K562 (cell line): ENCODE measurements around the gene ERO1B. TPM values are rescaled to one million over a fixed set of nuclear protein-coding genes. Genes with fewer than 3 reads are reported as not detected.
A peak's percentile ranks its signal among the peaks of the same experiment; 100 is the strongest.

Source experiments
- ATAC-seq: fragments of 200-7000 bp; cut with Tn5 transposase; 3 replicates; pipeline ENCODE4 v1.9.1; 2020; ENCODE audit warnings: moderate library complexity
- BruUV-seq: library from RNA; stranded (reverse); fragments of 400-500 nt; replicated peaks from 2 replicates; lab custom pipeline; 2021; lab: Mats Ljungman, UMichigan
- CTCF ChIA-PET: fragments of 300-600 bp; formaldehyde crosslinking; extraction: SDS; loops from one replicate; lab custom pipeline; 2021; ENCODE audit warnings: low intra/inter-chr PET ratio; lab: Yijun Ruan, JAX
- POLR2A ChIA-PET: fragments of 300-600, 350-650 bp; sonication (Branson Sonifier 250); formaldehyde crosslinking; extraction: SDS; loops from one replicate; lab custom pipeline; 2021; ENCODE audit warnings: antibody characterized with exemption, inconsistent platforms; lab: Yijun Ruan, JAX
- DNase-seq, 4 experiments: peaks; one replicate each; pipeline versions ENCODE4 v3.0.0 to v3.0.0-alpha.2; 2011 to 2018; ENCODE audit warnings: low spot score in 3 of 4, mixed read lengths in 3 of 4; ENCODE audit errors: extremely low read depth in 1 of 4
- FAIRE-seq: peaks from 2 replicates; lab custom pipeline; 2011; peaks lifted over from hg19 to GRCh38; lab: Jason Lieb, UNC
- H2AFZ ChIP-seq: 2 replicates; pipeline ENCODE4 v1.6.0; 2011; ENCODE audit warnings: low read depth, low read length, control low read depth, inconsistent platforms
- H3K27ac ChIP-seq: fragments of 200-600 bp; 3 replicates; pipeline ENCODE4 v1.8.0; 2011; ENCODE audit warnings: low read depth, mild to moderate bottlenecking, control low read depth, inconsistent platforms, low read length, moderate library complexity, mixed read lengths; ENCODE audit errors: extremely low read depth
- H3K27me3 ChIP-seq, 2 experiments: fragments of 300-600 bp in 1 of 2; 2 replicates in 1 of 2; 3 replicates in 1 of 2; pipeline versions ENCODE4 v1.6.0 to v1.8.0; 2011; ENCODE audit warnings: inconsistent platforms in 2 of 2, low read length in 2 of 2, mild to moderate bottlenecking in 1 of 2, mixed read lengths in 1 of 2, moderate library complexity in 1 of 2; ENCODE audit not compliant: control insufficient read depth in 2 of 2, insufficient read depth in 2 of 2
- H3K36me3 ChIP-seq: fragments of 300-600 bp; 3 replicates; pipeline ENCODE4 v1.8.0; 2011; ENCODE audit warnings: mild to moderate bottlenecking, low read length, inconsistent platforms; ENCODE audit not compliant: control insufficient read depth, insufficient read depth
- H3K4me1 ChIP-seq, 2 experiments: fragments of 200-600 bp in 1 of 2; replicated peaks in 1 of 2; 2 replicates in 1 of 2; 3 replicates in 1 of 2; pipeline versions ENCODE4 v1.5.1 to v1.8.0; 2011; ENCODE audit warnings: inconsistent platforms in 2 of 2, low read length in 2 of 2, mild to moderate bottlenecking in 1 of 2, mixed read lengths in 1 of 2, moderate library complexity in 1 of 2; ENCODE audit not compliant: control insufficient read depth in 2 of 2, insufficient read depth in 2 of 2
- H3K4me2 ChIP-seq: 2 replicates; pipeline ENCODE4 v1.6.1; 2011; ENCODE audit warnings: low read length, control low read depth, inconsistent platforms, mixed read lengths; ENCODE audit not compliant: insufficient read depth
- H3K4me3 ChIP-seq: fragments of 200-600 bp; sonication (generic), shearing (Covaris generic); 2 replicates; pipeline ENCODE4 v1.5.1; 2016; ENCODE audit warnings: control low read depth, inconsistent platforms
- H3K79me2 ChIP-seq: fragments of 200-600 bp; 3 replicates; pipeline ENCODE4 v1.8.0; 2011; ENCODE audit warnings: low read length, inconsistent platforms; ENCODE audit not compliant: control insufficient read depth, insufficient read depth
- H3K9ac ChIP-seq, 2 experiments: 2 replicates each; pipeline versions ENCODE4 v1.6.0 to v1.6.1; 2011; ENCODE audit warnings: low read depth in 2 of 2, low read length in 2 of 2, control low read depth in 1 of 2, inconsistent platforms in 1 of 2, mild to moderate bottlenecking in 1 of 2, mixed read lengths in 1 of 2; ENCODE audit not compliant: insufficient read depth in 1 of 2
- H3K9me1 ChIP-seq: one replicate; pipeline ENCODE4 v1.6.0; 2011; ENCODE audit warnings: inconsistent platforms, mild to moderate bottlenecking, low read length, moderate library complexity; ENCODE audit not compliant: control insufficient read depth, insufficient read depth
- H3K9me3 ChIP-seq: replicated peaks from 2 replicates; pipeline ENCODE4 v1.5.1; 2011; ENCODE audit warnings: low read depth, low read length, inconsistent platforms; ENCODE audit not compliant: control insufficient read depth, insufficient read depth
- H4K20me1 ChIP-seq: replicated peaks from 2 replicates; pipeline ENCODE4 v1.6.1; 2011; ENCODE audit warnings: low read length, inconsistent platforms, mixed read lengths; ENCODE audit not compliant: control insufficient read depth, insufficient read depth
- EZH2 ChIP-seq: IDR thresholded peaks from 2 replicates; pipeline ENCODE4 v1.6.1; 2012; ENCODE audit warnings: low read depth, mild to moderate bottlenecking, inconsistent platforms, low read length, borderline replicate concordance
- HBP1 ChIP-seq: fragments of 450-650 bp; formaldehyde crosslinking; IDR thresholded peaks from 2 replicates; pipeline ENCODE4 v1.4.0; 2022; ENCODE audit warnings: missing genetic modification characterization
- KLF1 ChIP-seq: fragments of 450-650 bp; IDR thresholded peaks from 2 replicates; pipeline ENCODE4 v1.6.1; 2016; ENCODE audit warnings: missing genetic modification characterization, missing compliant biosample characterization
- PCBP2 ChIP-seq: fragments of 200-400 bp; formaldehyde crosslinking; IDR thresholded peaks from 2 replicates; pipeline ENCODE4 v1.6.1; 2018; ENCODE audit warnings: low read length, low read depth, mild to moderate bottlenecking, moderate library complexity; ENCODE audit not compliant: poor library complexity, severe bottlenecking
- RBM25 ChIP-seq: fragments of 200-400 bp; formaldehyde crosslinking; IDR thresholded peaks from 2 replicates; pipeline ENCODE4 v1.6.1; 2018; ENCODE audit warnings: low read length, low read depth, moderate library complexity; ENCODE audit not compliant: severe bottlenecking
- SREBF1 ChIP-seq: fragments of 150-350 bp; IDR thresholded peaks from 2 replicates; pipeline ENCODE4 v1.6.1; 2014; ENCODE audit warnings: antibody characterized with exemption, low read depth, low read length, borderline replicate concordance
- ZNF512 ChIP-seq: IDR thresholded peaks from 2 replicates; pipeline ENCODE4 v1.6.1; 2016; ENCODE audit warnings: missing genetic modification characterization, missing compliant biosample characterization
- WGBS: fragments of 100-300 bp; shearing (Covaris generic); methylation state at CpG from one replicate; pipeline ENCODE4 v1.1.6; 2016; ENCODE audit warnings: low coverage, mixed read lengths; ENCODE audit not compliant: insufficient coverage; ENCODE audit errors: missing lambda C conversion rate; 5-methylcytosine and 5-hydroxymethylcytosine counted together
- in situ Hi-C: fragments of 300-500 bp; cut with MboI; formaldehyde crosslinking; loops from 4 replicates; pipeline ENCODE4 v1.15.0; 2018; ENCODE audit warnings: inconsistent platforms, mixed read lengths
- intact Hi-C: fragments of 100-400 bp; cut with micrococcal nuclease; formaldehyde crosslinking; loops from 2 replicates; pipeline ENCODE4 v1.14.2; 2022
- polyA plus RNA-seq, 8 experiments: library from polyadenylated mRNA; depleted of rRNA in 4 of 8; stranded (reverse) in 5 of 8; unstranded in 3 of 8; fragments of >200 nt; fragmentation: Nextera tagmentation in 2 of 8; fragmentation: Illumina TruSeq in 1 of 8; extraction: Ambion mirVana in 2 of 8; extraction: Trizol in 1 of 8; gene quantifications; 2 replicates each; pipeline versions ENCODE4 v1.2.1 to v1.2.3, GENCODE V29; 2011 to 2014; ENCODE audit warnings: inconsistent platforms in 1 of 8, missing spikeins in 1 of 8
- total RNA-seq, 7 experiments: library from RNA; depleted of rRNA in 6 of 7; stranded (reverse); fragments of >200 nt in 6 of 7; fragmentation: Illumina TruSeq in 2 of 7; extraction: Trizol in 2 of 7; gene quantifications; 2 replicates each; pipeline versions ENCODE4 v1.2.1 to v1.2.3, GENCODE V29; 2011 to 2021; ENCODE audit warnings: low replicate concordance in 1 of 7

The ERO1B gene
- total and polyA plus RNA-seq, 9 of the 15 experiments (the other 6 are each of a cell fraction or from before 2014, with no cell fraction given), result 0.59 to 6.4 (median 4.2) TPM

- FAIRE-seq, result no peak
- WGBS, result 4% methylated on average over 12 of the region's 12 CpGs
- Histone ChIP-seq H3K27me3 (peaks cover 43 to 61% of the 10 kb centered on the region in 2 experiments), H3K36me3 (no peaks in the 10 kb centered on the region), H3K4me2 (no peak overlapping the region), H3K79me2 (no peaks in the 10 kb centered on the region), H3K9me3 (no peaks in the 10 kb centered on the region), H3K4me3 (no peak overlapping the region), H3K9ac (no peak overlapping the region), H3K9me1 (no peaks in the 10 kb centered on the region), H4K20me1 (no peaks in the 10 kb centered on the region), H2AFZ (no peak overlapping the region), H3K27ac (no peak overlapping the region), H3K4me1 (no peaks in the 10 kb centered on the region)
- 0 out of 2 replicates have a peak, but pooled peaks have one; percentile 11 for TF ChIP-seq EZH2
- TF ChIP-seq KLF1 (tag), result no peak
- TF ChIP-seq RBM25, result no peak
- ChIA-PET CTCF (no interaction called here), POLR2A (interaction anchor here (1.0 kb wide), 1 partner anchor 105 kb away, joined by 3 read pairs; no protein-coding TSS in a partner anchor)
- in situ Hi-C loops, result no loop called here
- intact Hi-C loops, result no loop called here
- no TSS peak for BruUV-seq
- DNase-seq, result peak in 2 of 4 experiments; percentile 4
- ATAC-seq, result no peak
Observed at GRCh38 chr1:236175642-236176336, 106.0 kb downstream of the ERO1B start.

- ChIA-PET CTCF (interaction anchor here (0.7 kb wide), 1 partner anchor 68 kb away, joined by 3 read pairs; no protein-coding TSS in a partner anchor), POLR2A (interaction anchor here (0.6 kb wide), 1 partner anchor 601 kb away, joined by 3 read pairs; no protein-coding TSS in a partner anchor)
- FAIRE-seq (no peak), DNase-seq (no peak), ATAC-seq (no peak)
- in situ Hi-C loops, result no loop called here
- no peaks in the 10 kb centered on the region for H3K79me2 ChIP-seq
- H3K4me3 ChIP-seq, result no peak overlapping the region
- BruUV-seq, result no TSS peak
- no peaks in the 10 kb centered on the region for H3K36me3 ChIP-seq
- no peak overlapping the region for H3K27ac ChIP-seq
- H3K4me2 ChIP-seq, result no peak overlapping the region
- no peaks in the 10 kb centered on the region for H3K9me1 ChIP-seq
- WGBS, result 5% methylated on average over 5 of the region's 5 CpGs
- no peaks in the 10 kb centered on the region for H3K4me1 ChIP-seq
- H3K9me3 ChIP-seq, result no peaks in the 10 kb centered on the region
- no peak overlapping the region for H2AFZ ChIP-seq
- H3K27me3 ChIP-seq, result peaks cover 34 to 58% of the 10 kb centered on the region in 2 experiments
- no peaks in the 10 kb centered on the region for H4K20me1 ChIP-seq
- intact Hi-C loops, result no loop called here
- H3K9ac ChIP-seq, result no peak overlapping the region
- TF ChIP-seq ZNF512 (tag), result peak; percentile 93
- 0 out of 2 replicates have a peak, but pooled peaks have one; percentile 35 for TF ChIP-seq HBP1
- TF ChIP-seq PCBP2, result peak; percentile 19
- no peak for TF ChIP-seq SREBF1
Observed at GRCh38 chr1:236173174-236173767, 108.5 kb downstream of the ERO1B start.
